ENCODE results near the gene GRM4.

GRCh38 chr6:34075906-34076305 lies 70.0 kb downstream of the GRM4 start:
- TF ChIP-seq CTCF (IDR thresholded peaks at IDR 0.05; ENCODE audit: insufficient read depth, low read length, poor library complexity, severe bottlenecking) (no peak), EZH2phosphoT487 (conservative IDR thresholded peaks at IDR 0.05; ENCODE audit: low read length) (no peak)

Measured in SU-DHL-6 (cell line).